H1 (cell line): ENCODE results near the gene UPF3B. TPM values are rescaled to one million over a fixed set of nuclear protein-coding genes. Genes with fewer than 3 reads are reported as not detected.

ENCODE experiments used
- CEBPB ChIP-seq: IDR thresholded peaks from 2 replicates; pipeline ENCODE4 v1.6.1; 2012; ENCODE audit warnings: low read depth, low read length
- EGR1 ChIP-seq: IDR thresholded peaks from 2 replicates; pipeline ENCODE4 v1.6.1; 2011; ENCODE audit warnings: low read depth, low read length, borderline replicate concordance
- KDM5A ChIP-seq: fragments of 200-600 bp; IDR thresholded peaks from 2 replicates; pipeline ENCODE4 v1.7.1; 2012; ENCODE audit warnings: mild to moderate bottlenecking, low read length, inconsistent platforms, mixed read lengths
- PHF8 ChIP-seq: fragments of 200-600 bp; sonication (generic); conservative IDR thresholded peaks from 2 replicates; pipeline ENCODE4 v1.7.1; 2012; ENCODE audit warnings: low read depth, mild to moderate bottlenecking, inconsistent platforms, low read length, moderate library complexity
- POLR2A ChIP-seq, 2 experiments: IDR thresholded peaks; 1 replicate in 1 of 2; 2 replicates in 1 of 2; pipeline ENCODE4 v1.6.1; 2011; ENCODE audit warnings: low read depth in 2 of 2, low read length in 2 of 2, mild to moderate bottlenecking in 2 of 2; ENCODE audit errors: control extremely low read depth in 1 of 2
- USF2 ChIP-seq: IDR thresholded peaks from 2 replicates; pipeline ENCODE4 v1.6.1; 2011; ENCODE audit warnings: low read length, improper control_type of control experiment
- polyA plus RNA-seq, 7 experiments: library from polyadenylated mRNA; depleted of rRNA in 3 of 7; stranded (reverse) in 5 of 7; unstranded in 2 of 7; fragments of >200 nt in 5 of 7; fragments of 200-250 nt in 2 of 7; gene quantifications; 1 replicate in 5 of 7; 2 replicates in 1 of 7; 4 replicates in 1 of 7; pipeline versions ENCODE4 v1.2.1 to v1.2.3, GENCODE V29; 2011 to 2013; ENCODE audit warnings: missing spikeins in 2 of 7, mixed read lengths in 2 of 7
- total RNA-seq: library from RNA; stranded (reverse); fragmentation: NEBNext Ultra II Directional; extraction: Animal tissue kit (Norgen Biotek cat#: 25700); gene quantifications from 2 replicates; pipeline ENCODE4 v1.2.1, GENCODE V29; 2021
- TF ChIP-seq, protein P1 (sequence below): fragments of 300-600 bp; sonication (generic); IDR thresholded peaks from 2 replicates; pipeline ENCODE4 v1.7.1; 2012; ENCODE audit warnings: low read length, moderate library complexity, mild to moderate bottlenecking, inconsistent platforms; ENCODE audit not compliant: insufficient replicate concordance
- TF ChIP-seq, protein P2 (sequence below): IDR thresholded peaks from 2 replicates; pipeline ENCODE4 v1.6.1; 2012; ENCODE audit warnings: inconsistent platforms

The UPF3B gene
- total and polyA plus RNA-seq, 2 of the 8 experiments (the other 6 are each of a cell fraction or from before 2014, with no cell fraction given), result 7.8 to 20.9 TPM

- TF ChIP-seq USF2, result no peak
- no peak for TF ChIP-seq EGR1
- no peak for TF ChIP-seq KDM5A
- peak; percentile 85 to 86 for TF ChIP-seq POLR2A (IDR thresholded peaks at IDR 0.05; ENCODE audit: control extremely low read depth in 1 of 2, low read depth in 2 of 2, low read length in 2 of 2)
- TF ChIP-seq, protein P1, sequence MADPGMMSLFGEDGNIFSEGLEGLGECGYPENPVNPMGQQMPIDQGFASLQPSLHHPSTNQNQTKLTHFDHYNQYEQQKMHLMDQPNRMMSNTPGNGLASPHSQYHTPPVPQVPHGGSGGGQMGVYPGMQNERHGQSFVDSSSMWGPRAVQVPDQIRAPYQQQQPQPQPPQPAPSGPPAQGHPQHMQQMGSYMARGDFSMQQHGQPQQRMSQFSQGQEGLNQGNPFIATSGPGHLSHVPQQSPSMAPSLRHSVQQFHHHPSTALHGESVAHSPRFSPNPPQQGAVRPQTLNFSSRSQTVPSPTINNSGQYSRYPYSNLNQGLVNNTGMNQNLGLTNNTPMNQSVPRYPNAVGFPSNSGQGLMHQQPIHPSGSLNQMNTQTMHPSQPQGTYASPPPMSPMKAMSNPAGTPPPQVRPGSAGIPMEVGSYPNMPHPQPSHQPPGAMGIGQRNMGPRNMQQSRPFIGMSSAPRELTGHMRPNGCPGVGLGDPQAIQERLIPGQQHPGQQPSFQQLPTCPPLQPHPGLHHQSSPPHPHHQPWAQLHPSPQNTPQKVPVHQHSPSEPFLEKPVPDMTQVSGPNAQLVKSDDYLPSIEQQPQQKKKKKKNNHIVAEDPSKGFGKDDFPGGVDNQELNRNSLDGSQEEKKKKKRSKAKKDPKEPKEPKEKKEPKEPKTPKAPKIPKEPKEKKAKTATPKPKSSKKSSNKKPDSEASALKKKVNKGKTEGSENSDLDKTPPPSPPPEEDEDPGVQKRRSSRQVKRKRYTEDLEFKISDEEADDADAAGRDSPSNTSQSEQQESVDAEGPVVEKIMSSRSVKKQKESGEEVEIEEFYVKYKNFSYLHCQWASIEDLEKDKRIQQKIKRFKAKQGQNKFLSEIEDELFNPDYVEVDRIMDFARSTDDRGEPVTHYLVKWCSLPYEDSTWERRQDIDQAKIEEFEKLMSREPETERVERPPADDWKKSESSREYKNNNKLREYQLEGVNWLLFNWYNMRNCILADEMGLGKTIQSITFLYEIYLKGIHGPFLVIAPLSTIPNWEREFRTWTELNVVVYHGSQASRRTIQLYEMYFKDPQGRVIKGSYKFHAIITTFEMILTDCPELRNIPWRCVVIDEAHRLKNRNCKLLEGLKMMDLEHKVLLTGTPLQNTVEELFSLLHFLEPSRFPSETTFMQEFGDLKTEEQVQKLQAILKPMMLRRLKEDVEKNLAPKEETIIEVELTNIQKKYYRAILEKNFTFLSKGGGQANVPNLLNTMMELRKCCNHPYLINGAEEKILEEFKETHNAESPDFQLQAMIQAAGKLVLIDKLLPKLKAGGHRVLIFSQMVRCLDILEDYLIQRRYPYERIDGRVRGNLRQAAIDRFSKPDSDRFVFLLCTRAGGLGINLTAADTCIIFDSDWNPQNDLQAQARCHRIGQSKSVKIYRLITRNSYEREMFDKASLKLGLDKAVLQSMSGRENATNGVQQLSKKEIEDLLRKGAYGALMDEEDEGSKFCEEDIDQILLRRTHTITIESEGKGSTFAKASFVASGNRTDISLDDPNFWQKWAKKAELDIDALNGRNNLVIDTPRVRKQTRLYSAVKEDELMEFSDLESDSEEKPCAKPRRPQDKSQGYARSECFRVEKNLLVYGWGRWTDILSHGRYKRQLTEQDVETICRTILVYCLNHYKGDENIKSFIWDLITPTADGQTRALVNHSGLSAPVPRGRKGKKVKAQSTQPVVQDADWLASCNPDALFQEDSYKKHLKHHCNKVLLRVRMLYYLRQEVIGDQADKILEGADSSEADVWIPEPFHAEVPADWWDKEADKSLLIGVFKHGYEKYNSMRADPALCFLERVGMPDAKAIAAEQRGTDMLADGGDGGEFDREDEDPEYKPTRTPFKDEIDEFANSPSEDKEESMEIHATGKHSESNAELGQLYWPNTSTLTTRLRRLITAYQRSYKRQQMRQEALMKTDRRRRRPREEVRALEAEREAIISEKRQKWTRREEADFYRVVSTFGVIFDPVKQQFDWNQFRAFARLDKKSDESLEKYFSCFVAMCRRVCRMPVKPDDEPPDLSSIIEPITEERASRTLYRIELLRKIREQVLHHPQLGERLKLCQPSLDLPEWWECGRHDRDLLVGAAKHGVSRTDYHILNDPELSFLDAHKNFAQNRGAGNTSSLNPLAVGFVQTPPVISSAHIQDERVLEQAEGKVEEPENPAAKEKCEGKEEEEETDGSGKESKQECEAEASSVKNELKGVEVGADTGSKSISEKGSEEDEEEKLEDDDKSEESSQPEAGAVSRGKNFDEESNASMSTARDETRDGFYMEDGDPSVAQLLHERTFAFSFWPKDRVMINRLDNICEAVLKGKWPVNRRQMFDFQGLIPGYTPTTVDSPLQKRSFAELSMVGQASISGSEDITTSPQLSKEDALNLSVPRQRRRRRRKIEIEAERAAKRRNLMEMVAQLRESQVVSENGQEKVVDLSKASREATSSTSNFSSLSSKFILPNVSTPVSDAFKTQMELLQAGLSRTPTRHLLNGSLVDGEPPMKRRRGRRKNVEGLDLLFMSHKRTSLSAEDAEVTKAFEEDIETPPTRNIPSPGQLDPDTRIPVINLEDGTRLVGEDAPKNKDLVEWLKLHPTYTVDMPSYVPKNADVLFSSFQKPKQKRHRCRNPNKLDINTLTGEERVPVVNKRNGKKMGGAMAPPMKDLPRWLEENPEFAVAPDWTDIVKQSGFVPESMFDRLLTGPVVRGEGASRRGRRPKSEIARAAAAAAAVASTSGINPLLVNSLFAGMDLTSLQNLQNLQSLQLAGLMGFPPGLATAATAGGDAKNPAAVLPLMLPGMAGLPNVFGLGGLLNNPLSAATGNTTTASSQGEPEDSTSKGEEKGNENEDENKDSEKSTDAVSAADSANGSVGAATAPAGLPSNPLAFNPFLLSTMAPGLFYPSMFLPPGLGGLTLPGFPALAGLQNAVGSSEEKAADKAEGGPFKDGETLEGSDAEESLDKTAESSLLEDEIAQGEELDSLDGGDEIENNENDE, result no peak
- no peak for TF ChIP-seq CEBPB
- TF ChIP-seq PHF8, result peak; percentile 91
- TF ChIP-seq, protein P2, sequence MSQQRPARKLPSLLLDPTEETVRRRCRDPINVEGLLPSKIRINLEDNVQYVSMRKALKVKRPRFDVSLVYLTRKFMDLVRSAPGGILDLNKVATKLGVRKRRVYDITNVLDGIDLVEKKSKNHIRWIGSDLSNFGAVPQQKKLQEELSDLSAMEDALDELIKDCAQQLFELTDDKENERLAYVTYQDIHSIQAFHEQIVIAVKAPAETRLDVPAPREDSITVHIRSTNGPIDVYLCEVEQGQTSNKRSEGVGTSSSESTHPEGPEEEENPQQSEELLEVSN, result peak; percentile 86
Measured at GRCh38 chrX:119852382-119853353, at the start of gene UPF3B (continued).
